HG02943 (cell line): ENCODE results near the gene HIVEP2.
A peak's percentile ranks its signal among the peaks of the same experiment; 100 is the strongest.
"Not testable (repeated sequence)": the region's sequence is repeated elsewhere in the genome, so short reads cannot be mapped to it uniquely, and the experiment has no call there.

Source experiments
- ATAC-seq: cut with Tn5 transposase; IDR thresholded peaks from one replicate; pipeline ENCODE4 v1.9.1; 2021; ENCODE audit warnings: mild to moderate bottlenecking, low read depth, moderate library complexity; ENCODE audit not compliant: unreplicated experiment

HIVEP2 gene, protein sequence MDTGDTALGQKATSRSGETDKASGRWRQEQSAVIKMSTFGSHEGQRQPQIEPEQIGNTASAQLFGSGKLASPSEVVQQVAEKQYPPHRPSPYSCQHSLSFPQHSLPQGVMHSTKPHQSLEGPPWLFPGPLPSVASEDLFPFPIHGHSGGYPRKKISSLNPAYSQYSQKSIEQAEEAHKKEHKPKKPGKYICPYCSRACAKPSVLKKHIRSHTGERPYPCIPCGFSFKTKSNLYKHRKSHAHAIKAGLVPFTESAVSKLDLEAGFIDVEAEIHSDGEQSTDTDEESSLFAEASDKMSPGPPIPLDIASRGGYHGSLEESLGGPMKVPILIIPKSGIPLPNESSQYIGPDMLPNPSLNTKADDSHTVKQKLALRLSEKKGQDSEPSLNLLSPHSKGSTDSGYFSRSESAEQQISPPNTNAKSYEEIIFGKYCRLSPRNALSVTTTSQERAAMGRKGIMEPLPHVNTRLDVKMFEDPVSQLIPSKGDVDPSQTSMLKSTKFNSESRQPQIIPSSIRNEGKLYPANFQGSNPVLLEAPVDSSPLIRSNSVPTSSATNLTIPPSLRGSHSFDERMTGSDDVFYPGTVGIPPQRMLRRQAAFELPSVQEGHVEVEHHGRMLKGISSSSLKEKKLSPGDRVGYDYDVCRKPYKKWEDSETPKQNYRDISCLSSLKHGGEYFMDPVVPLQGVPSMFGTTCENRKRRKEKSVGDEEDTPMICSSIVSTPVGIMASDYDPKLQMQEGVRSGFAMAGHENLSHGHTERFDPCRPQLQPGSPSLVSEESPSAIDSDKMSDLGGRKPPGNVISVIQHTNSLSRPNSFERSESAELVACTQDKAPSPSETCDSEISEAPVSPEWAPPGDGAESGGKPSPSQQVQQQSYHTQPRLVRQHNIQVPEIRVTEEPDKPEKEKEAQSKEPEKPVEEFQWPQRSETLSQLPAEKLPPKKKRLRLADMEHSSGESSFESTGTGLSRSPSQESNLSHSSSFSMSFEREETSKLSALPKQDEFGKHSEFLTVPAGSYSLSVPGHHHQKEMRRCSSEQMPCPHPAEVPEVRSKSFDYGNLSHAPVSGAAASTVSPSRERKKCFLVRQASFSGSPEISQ (N-terminal part only)

GRCh38 chr6:142945049-142945445 is at the start of gene HIVEP2:
HIVEP2 (minus strand) TSS chr6:142945176; CDS start chr6:142774738, 170,438 bp downstream.
- ATAC-seq, result peak; percentile 25

- no peak for ATAC-seq
Observed at GRCh38 chr6:142993977-142994376, 49.0 kb upstream of the HIVEP2 start.

DNA sequence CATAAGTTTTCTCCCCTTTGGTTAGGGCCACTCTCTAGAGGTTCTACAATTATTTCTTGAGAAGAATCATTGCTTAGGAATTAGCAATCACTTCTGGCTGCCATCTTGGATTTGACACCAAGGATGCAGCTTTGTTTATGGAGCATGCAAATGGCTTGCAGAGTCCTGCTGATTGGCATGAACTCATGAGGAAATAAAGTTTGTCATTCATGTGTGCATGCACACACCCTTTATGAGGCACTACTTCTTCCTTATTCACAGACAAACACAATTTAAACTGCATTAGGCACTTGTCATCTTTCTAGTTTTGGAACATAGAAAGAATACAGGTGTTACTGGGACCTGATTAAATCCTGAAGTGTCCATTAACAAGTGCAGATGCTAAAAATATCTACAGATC is 42.5 kb upstream of the HIVEP2 start:
- ATAC-seq, result no peak

GRCh38 chr6:142985281-142985680 is 40.3 kb upstream of the HIVEP2 start:
- ATAC-seq, result no peak

DNA sequence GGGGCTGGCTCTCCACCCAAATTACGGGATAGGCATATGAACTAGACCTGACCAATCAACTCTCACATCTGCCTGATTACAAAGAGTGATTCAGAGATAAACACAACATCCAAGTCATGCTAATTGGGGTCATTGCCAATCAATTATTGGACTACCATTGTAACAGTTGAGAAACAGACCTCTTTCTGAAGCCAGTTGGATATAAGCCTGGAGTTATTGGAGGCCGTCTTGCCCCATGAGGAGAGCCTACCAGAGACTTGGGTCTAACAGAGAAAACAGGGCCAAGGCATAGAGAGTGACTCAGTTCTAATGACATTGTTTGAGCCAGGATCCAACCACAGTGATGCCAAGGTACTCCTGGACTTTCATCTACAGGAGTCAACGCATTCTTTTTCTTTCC is 39.4 kb upstream of the HIVEP2 start:
- no peak for ATAC-seq

DNA sequence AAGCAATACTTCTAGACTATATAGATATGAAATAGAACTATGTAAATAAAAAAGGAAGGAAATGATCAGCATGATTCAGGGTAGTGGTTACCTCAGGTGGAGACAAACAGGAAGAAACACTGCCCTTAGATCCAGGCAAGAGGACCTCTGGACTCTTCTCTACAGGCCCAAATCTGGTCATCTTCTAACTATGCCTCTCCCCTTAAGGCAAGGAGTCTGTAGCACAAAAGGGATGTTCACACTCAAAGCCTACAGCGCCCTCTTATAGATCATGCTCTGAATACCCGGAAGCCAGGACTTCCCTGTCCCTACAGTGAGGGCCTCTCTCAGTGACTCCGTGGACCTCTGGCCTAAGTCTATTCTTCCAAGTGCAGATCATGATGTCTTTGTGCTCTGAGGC is 30.4 kb upstream of the HIVEP2 start:
- ATAC-seq, result no peak

DNA sequence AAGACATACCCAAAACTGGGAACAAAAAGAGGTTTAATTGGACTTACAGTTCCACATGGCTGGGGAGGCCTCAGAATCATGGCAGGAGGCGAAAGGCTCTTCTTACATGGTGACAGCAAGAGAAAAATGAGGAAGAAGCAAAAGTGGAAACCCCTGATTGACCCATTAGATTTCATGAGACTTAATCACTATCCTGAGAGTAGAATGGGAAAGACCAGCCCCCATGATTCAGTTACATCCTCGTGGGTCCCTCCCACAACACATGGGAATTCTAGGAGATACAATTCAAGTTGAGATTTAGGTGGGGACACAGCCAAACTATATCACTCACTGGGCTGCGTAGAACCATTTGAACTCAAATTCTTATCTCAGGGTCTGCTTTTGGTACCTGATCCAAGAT is 26.0 kb upstream of the HIVEP2 start:
- ATAC-seq, result not testable (repeated sequence)

DNA sequence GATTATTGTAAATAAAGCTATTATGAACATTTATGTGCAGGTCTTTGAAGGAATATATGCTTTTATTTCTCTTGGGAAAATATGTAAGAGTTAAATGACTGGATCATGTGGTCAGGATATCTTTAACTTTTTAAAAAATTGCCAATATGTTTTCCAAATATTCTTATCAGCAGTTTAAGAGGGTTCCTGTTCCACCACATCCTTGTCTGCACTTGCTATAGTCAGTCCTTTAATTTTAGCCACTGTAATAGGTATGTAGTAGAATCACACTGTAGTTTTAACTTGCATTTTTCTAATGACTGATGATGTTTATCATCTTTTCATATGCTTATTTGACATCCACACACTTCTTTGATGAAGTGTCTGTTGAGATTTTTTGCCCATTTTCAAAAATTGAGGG is 23.6 kb upstream of the HIVEP2 start:
- no peak for ATAC-seq

DNA sequence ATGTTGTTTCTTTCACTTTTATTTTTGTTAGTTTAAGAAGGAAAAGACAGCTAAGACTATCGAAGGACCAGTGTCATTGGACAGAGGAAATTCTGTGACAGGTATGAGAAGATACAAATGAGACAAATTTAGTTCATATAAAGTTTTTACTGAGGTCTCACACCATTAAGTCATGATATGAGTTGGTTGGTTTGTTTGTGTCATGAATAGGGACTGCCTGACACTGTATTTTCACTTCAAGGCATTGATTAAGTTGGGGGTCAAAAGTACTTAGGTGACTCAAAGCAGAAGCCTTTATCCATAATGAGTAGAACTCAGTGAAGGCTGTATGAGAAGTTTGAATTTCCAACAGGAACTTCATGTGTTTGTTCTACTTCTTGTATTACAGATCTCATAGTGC is 21.3 kb upstream of the HIVEP2 start:
- ATAC-seq, result no peak

- no peak for ATAC-seq
Observed at GRCh38 chr6:142965164-142965563, 20.2 kb upstream of the HIVEP2 start.

DNA sequence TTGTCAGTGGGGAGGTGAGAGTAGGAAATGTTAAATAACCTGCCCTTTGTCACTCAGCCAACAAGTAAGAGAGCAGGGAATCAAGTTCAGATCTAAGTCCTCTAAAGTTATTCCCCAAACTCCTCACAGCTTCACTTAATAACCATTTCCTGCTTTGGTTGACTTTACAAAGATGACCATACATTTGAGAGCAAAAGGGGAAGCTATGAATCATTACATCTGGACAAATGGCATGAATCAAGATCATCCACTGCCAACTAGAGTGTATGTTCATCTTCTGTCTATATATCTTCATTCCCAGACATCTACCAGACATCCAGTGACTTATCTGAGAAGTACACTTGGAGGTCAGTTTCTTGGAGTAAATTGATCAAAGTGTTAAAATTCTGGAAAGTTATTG is 15.1 kb upstream of the HIVEP2 start:
- no peak for ATAC-seq

- no peak for ATAC-seq
Observed at GRCh38 chr6:142958343-142958742, 13.4 kb upstream of the HIVEP2 start.

DNA sequence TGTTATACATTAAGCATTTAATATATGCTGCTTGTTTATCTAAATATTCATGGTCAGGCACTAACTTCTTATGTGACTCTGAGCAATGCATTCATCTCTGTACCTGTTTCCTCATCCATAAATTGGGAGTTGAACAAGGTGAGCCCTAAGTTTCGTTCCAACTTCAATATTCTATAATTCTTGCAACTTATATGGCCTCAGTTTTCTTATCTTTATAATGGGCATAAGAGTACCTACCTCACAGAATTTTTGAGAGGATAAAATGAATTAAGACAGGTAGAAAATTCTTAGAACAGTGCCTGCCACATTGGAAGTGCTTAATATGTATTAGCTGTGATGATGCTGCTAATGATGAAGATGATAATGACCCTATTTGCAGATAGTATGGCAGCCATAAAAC is 11.8 kb upstream of the HIVEP2 start:
- no peak for ATAC-seq

- no peak for ATAC-seq
Observed at GRCh38 chr6:142954844-142955243, 9.9 kb upstream of the HIVEP2 start.

- ATAC-seq, result no peak
Observed at GRCh38 chr6:142953373-142954273, 8.6 kb upstream of the HIVEP2 start.

DNA sequence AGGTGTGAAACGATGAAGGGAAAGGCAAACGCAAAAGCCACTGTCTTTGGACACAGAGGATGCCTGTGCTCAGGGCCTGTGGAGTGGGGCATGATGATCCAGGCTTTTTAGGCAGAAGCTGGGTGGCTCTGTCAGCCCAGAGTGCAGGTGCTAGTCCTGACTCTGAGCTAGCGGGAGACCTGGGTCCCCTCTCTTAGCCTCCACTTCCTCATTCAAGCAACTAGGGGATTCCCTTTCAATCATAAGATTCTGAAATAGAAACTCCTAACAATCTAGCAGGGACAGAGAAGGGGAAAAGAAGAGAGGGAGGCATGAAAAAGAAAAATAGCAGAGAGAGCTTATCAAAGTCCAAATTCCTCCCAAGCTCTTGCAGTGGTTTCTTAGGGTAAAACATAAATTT is 7.6 kb upstream of the HIVEP2 start:
- ATAC-seq, result no peak

DNA sequence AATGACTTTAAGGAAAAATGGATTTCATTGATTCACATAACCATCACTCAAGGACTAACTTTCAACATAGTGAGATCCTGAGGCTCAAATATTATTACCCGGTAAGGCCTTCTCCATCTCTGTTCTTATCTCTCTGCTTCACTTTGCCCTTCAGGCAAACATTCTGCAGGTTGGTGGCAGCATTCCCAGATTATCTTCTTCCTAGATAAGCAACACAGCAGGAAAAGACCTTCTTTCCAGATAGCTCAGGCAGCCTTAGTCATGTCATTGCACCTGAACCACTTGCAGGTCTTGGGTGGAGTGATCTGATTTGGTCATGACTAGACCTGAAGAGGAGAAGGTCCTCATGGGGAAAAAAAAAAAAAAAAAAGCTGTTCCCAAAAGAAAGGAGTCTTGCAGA is 5.3 kb upstream of the HIVEP2 start:
- ATAC-seq, result no peak

GRCh38 chr6:142947714-142948480 is 2.9 kb upstream of the HIVEP2 start:
- ATAC-seq, result peak; percentile 23

DNA sequence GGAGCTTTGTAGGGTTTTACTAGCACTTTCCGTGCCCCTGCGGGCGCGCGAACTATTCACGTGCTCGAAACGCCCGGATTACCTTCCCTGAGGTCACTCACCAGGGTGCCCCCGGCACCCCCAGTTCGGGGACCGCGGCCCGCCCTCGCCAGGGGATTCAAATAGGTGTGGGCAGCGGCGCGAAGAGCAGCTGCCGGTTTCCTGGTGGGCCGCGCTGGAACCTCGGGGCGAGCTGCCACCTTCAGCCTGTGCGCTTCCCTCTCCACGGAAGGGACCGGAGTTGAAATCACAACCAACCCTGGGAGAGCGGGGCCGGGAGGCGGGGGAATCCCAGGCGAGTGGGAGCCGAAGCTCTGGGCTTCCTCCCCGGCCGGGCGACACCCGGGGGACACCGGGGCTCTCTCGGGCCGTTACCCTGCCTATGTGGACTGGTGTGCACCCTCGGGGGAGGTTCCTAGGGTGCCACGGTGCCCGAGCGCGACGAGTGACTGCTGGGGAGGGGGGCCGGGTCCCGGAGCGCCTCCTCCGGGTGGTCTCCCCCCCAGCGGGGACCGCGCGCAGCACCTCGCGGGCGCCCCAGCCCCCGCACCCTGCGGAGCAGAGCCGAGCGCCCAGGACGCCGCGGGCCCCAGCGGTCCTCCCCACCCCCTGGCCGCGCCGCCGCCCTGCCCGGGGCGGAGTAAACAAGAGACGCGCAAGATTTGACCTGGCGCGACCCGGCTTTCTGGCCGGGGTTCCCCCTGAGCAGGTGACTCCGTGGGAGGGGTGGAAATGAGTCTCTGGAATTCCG is 2.1 kb upstream of the HIVEP2 start:
- peak; percentile 38 for ATAC-seq
